MM.1S (cell line): ENCODE results near the gene THAP10.

Source experiments
- CTCF ChIP-seq: fragments of 300-600 bp; sonication (generic); IDR thresholded peaks from 2 replicates; pipeline ENCODE4 v1.5.1; 2016; ENCODE audit warnings: antibody characterized with exemption, low read length, mixed read lengths
- EZH2 ChIP-seq: fragments of 300-600 bp; sonication (generic); optimal IDR thresholded peaks from 2 replicates; pipeline ENCODE3; 2017; ENCODE audit warnings: low read depth, mild to moderate bottlenecking, antibody characterized with exemption, low read length, mixed read lengths
- EZH2phosphoT487 ChIP-seq: fragments of 300-600 bp; sonication (generic); IDR thresholded peaks from 2 replicates; pipeline ENCODE4 v1.6.1; 2018; ENCODE audit warnings: antibody characterized with exemption, low read length

- TF ChIP-seq CTCF (no peak), EZH2 (no peak), EZH2phosphoT487 (no peak)
Measured at GRCh38 chr15:70859998-70860397, 32.2 kb downstream of the THAP10 start.
